WTC11 (cell line): ENCODE results near the gene SMIM28. TPM values are rescaled to one million over a fixed set of nuclear protein-coding genes. Genes with fewer than 3 reads are reported as not detected.
"Not testable (repeated sequence)": the region's sequence is repeated elsewhere in the genome, so short reads cannot be mapped to it uniquely, and the experiment has no call there.

ENCODE experiments used
- ATAC-seq: fragments of 200-7000 bp; cut with Tn5 transposase; 2 replicates; pipeline ENCODE4 v1.10.0; 2021; ENCODE audit warnings: mild to moderate bottlenecking, moderate library complexity
- CTCF ChIA-PET: fragments of 300-600 bp; sonication (Branson Sonifier 250); formaldehyde crosslinking; loops from one replicate; lab custom pipeline; 2021; ENCODE audit warnings: antibody characterized with exemption; lab: Charles Lee
- POLR2A ChIA-PET: fragments of 350-600 bp; sonication (Branson Sonifier 250); formaldehyde crosslinking; loops from one replicate; lab custom pipeline; 2021; ENCODE audit warnings: antibody characterized with exemption; lab: Charles Lee
- DNase-seq: peaks from one replicate; pipeline ENCODE4 v3.0.0; 2021; ENCODE audit warnings: low spot score
- H3K27ac Mint-ChIP-seq: 2 replicates; pipeline ENCODE4 v1.8.0; 2021; ENCODE audit warnings: mixed read lengths
- H3K27me3 Mint-ChIP-seq: 2 replicates; pipeline ENCODE4 v1.8.0; 2021; ENCODE audit warnings: low read depth, mild to moderate bottlenecking, moderate library complexity, mixed read lengths
- H3K36me3 Mint-ChIP-seq: 2 replicates; pipeline ENCODE4 v1.8.0; 2021; ENCODE audit warnings: mixed read lengths
- H3K4me1 Mint-ChIP-seq: 2 replicates; pipeline ENCODE4 v1.8.0; 2022; ENCODE audit warnings: mixed read lengths
- H3K4me3 Mint-ChIP-seq: 2 replicates; pipeline ENCODE4 v1.8.0; 2021; ENCODE audit warnings: mild to moderate bottlenecking, moderate library complexity, mixed read lengths
- H3K9me3 Mint-ChIP-seq: 2 replicates; pipeline ENCODE4 v1.8.0; 2021; ENCODE audit warnings: mixed read lengths
- ATF2 ChIP-seq: sonication (generic); formaldehyde crosslinking; IDR thresholded peaks from 2 replicates; pipeline ENCODE4 v1.8.1; 2022; ENCODE audit warnings: low read depth, missing genetic modification reagents, borderline replicate concordance
- ATF3 ChIP-seq: sonication (generic); formaldehyde crosslinking; conservative IDR thresholded peaks from 2 replicates; pipeline ENCODE4 v1.8.1; 2022; ENCODE audit warnings: mild to moderate bottlenecking, missing genetic modification reagents
- ERG ChIP-seq: fragments of 250-450 bp; sonication (Bioruptor Pico); IDR thresholded peaks from 2 replicates; pipeline ENCODE4 v1.8.0; 2021; ENCODE audit warnings: mild to moderate bottlenecking
- ETV6 ChIP-seq: sonication (generic); formaldehyde crosslinking; IDR thresholded peaks from 2 replicates; pipeline ENCODE4 v1.8.1; 2022; ENCODE audit warnings: mild to moderate bottlenecking, missing genetic modification reagents
- IRF1 ChIP-seq: sonication (generic); formaldehyde crosslinking; IDR thresholded peaks from 2 replicates; pipeline ENCODE4 v1.8.0; 2023; ENCODE audit warnings: missing genetic modification reagents
- IRF2 ChIP-seq: sonication (generic); formaldehyde crosslinking; IDR thresholded peaks from 2 replicates; pipeline ENCODE4 v1.8.0; 2022; ENCODE audit warnings: low read depth, missing genetic modification reagents, borderline replicate concordance
- MAX ChIP-seq: sonication (generic); formaldehyde crosslinking; IDR thresholded peaks from 2 replicates; pipeline ENCODE4 v1.8.0; 2022; ENCODE audit warnings: mild to moderate bottlenecking, missing genetic modification reagents
- NFATC4 ChIP-seq: fragments of 250-450 bp; sonication (Bioruptor Pico); IDR thresholded peaks from 2 replicates; pipeline ENCODE4 v1.9.0; 2021; ENCODE audit warnings: mild to moderate bottlenecking
- PRDM15 ChIP-seq: sonication (generic); formaldehyde crosslinking; IDR thresholded peaks from 2 replicates; pipeline ENCODE4 v1.8.0; 2022; ENCODE audit warnings: missing genetic modification reagents
- RELA ChIP-seq: sonication (generic); formaldehyde crosslinking; IDR thresholded peaks from 2 replicates; pipeline ENCODE4 v1.8.1; 2022; ENCODE audit warnings: missing genetic modification reagents, mild to moderate bottlenecking, borderline replicate concordance
- TP53 ChIP-seq: sonication (generic); formaldehyde crosslinking; IDR thresholded peaks from 2 replicates; pipeline ENCODE4 v1.8.1; 2023; ENCODE audit warnings: mild to moderate bottlenecking, missing genetic modification reagents
- ZBTB21 ChIP-seq: sonication (generic); formaldehyde crosslinking; IDR thresholded peaks from 2 replicates; pipeline ENCODE4 v1.8.1; 2023; ENCODE audit warnings: mild to moderate bottlenecking, missing genetic modification reagents, borderline replicate concordance
- ZMAT4 ChIP-seq: fragments of 250-450 bp; sonication (Bioruptor Pico); IDR thresholded peaks from 2 replicates; pipeline ENCODE4 v1.9.0; 2021; ENCODE audit warnings: mild to moderate bottlenecking
- ZNF232 ChIP-seq: sonication (generic); formaldehyde crosslinking; IDR thresholded peaks from 2 replicates; pipeline ENCODE4 v1.8.0; 2022; ENCODE audit warnings: mild to moderate bottlenecking, missing genetic modification reagents
- ZNF281 ChIP-seq: sonication (generic); formaldehyde crosslinking; IDR thresholded peaks from 2 replicates; pipeline ENCODE4 v1.8.0; 2023; ENCODE audit warnings: mild to moderate bottlenecking, missing genetic modification reagents
- total RNA-seq: library from RNA; stranded (reverse); gene quantifications from 3 replicates; pipeline ENCODE4 v1.2.3, GENCODE V29; 2021

Gene SMIM28
- total RNA-seq, 1 experiment from 2014 or later: not detected

- no peak for TF ChIP-seq ATF3 (CRISPR knock-in tag)
- no peak for TF ChIP-seq MAX (CRISPR knock-in tag)
- TF ChIP-seq IRF1 (CRISPR knock-in tag): no peak
- TF ChIP-seq RELA: no peak
- TF ChIP-seq NFATC4 (CRISPR knock-in tag): no peak
- TF ChIP-seq TP53 (CRISPR knock-in tag): no peak
- no peak for TF ChIP-seq ERG (CRISPR knock-in tag)
- no peak for TF ChIP-seq ZBTB21 (CRISPR knock-in tag)
- TF ChIP-seq, all 79 proteins: peak for 0
These were observed 27.8 kb upstream of the SMIM28 start (continued) for GRCh38 chr6:138349891-138350290.

- DNase-seq: no peak
- peaks cover 6% of the 10 kb centered on the region for H3K9me3 Mint-ChIP-seq
- POLR2A ChIA-PET: no interaction called here
- H3K4me3 Mint-ChIP-seq: no peak overlapping the region
- no peaks in the 10 kb centered on the region for H3K36me3 Mint-ChIP-seq
- TF ChIP-seq ATF2 (CRISPR knock-in tag) (no peak), ZNF232 (no peak), ETV6 (CRISPR knock-in tag) (no peak), ZNF281 (CRISPR knock-in tag) (no peak), IRF2 (no peak), PRDM15 (no peak), ZMAT4 (CRISPR knock-in tag) (no peak)
- TF ChIP-seq, all 79 proteins: peak for 0
- H3K27ac Mint-ChIP-seq: no peak overlapping the region
- ATAC-seq: no peak
- H3K27me3 Mint-ChIP-seq: no peaks in the 10 kb centered on the region
- CTCF ChIA-PET: interaction anchor here (0.6 kb wide), 1 partner anchor 399 kb away, joined by 3 read pairs; no protein-coding TSS in a partner anchor
- H3K4me1 Mint-ChIP-seq: no peaks in the 10 kb centered on the region
These were observed 19.8 kb upstream of the SMIM28 start for GRCh38 chr6:138357928-138358327.

- H3K27ac Mint-ChIP-seq, DNase-seq, H3K36me3 Mint-ChIP-seq, ATAC-seq, CTCF ChIA-PET, H3K27me3 Mint-ChIP-seq, H3K9me3 Mint-ChIP-seq, H3K4me3 Mint-ChIP-seq, POLR2A ChIA-PET: not testable (repeated sequence)
- peaks cover 29% of the 10 kb centered on the region for H3K4me1 Mint-ChIP-seq
These were observed 9.0 kb upstream of the SMIM28 start for GRCh38 chr6:138368684-138369083.
